ENCODE measurements around the gene VPREB3. TPM values are rescaled to one million over a fixed set of nuclear protein-coding genes. Genes with fewer than 3 reads are reported as not detected.

The VPREB3 gene
- polyA plus RNA-seq, 1 of the 3 experiments (the other 2 are of a cell fraction): not detected

DNA sequence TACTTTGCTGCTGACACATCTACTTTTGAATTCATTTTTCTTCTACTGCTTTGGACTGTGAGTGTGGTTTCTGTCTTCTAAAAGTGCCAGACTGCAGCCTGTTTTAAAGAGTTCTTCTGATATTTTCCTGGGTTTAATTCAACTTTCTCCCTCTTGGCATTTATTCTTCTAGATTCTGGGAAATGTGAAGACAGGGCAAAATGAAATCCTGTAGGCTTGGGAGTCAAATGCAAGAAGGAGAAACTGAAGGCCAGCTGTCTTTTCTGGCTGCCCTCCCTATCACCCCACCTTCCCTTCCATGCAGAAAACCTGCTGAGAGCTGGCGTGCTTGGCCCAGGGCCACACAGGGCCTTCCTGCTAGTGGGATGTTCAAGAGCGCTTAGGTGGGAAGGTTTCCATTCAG is 10.9 kb downstream of the VPREB3 start:
- Histone ChIP-seq H3K4me2 (no peak overlapping the region), H4K20me1 (ENCODE audit: insufficient read depth) (no peaks in the 10 kb centered on the region), H3F3A (replicated peaks; ENCODE audit: insufficient read depth) (no peaks in the 10 kb centered on the region), H3K27ac (ENCODE audit: low read depth in 2 of 2, low read length in 1 of 2) (no peak overlapping the region), H3K27me3 (ENCODE audit: insufficient read depth) (no peaks in the 10 kb centered on the region), H2AFZ (ENCODE audit: low read depth) (no peak overlapping the region), H3K9ac (no peak overlapping the region), H3K9me2 (no peaks in the 10 kb centered on the region), H3K4me3 (ENCODE audit: low read depth in 2 of 2, low read length in 1 of 2) (no peak overlapping the region), H3K4me1 (ENCODE audit: control insufficient read depth in 1 of 2, insufficient read depth in 2 of 2, low read depth in 1 of 2, low read length in 1 of 2) (no peaks in the 10 kb centered on the region), H3K36me3 (replicated peaks in 1 of 2; ENCODE audit: control insufficient read depth in 1 of 2, insufficient read depth in 2 of 2, low read length in 1 of 2) (peaks cover 8 to 32% of the 10 kb centered on the region in 2 experiments), H3K79me2 (ENCODE audit: insufficient read depth) (peaks cover 17% of the 10 kb centered on the region), H3K9me3 (no peaks in the 10 kb centered on the region)
- ChIA-PET CTCF (no interaction called here), POLR2A (no interaction called here)
- no peak for TF ChIP-seq TAF1 (IDR thresholded peaks at IDR 0.05; ENCODE audit: borderline replicate concordance, low read depth, low read length)
- TF ChIP-seq TCF12 (IDR thresholded peaks at IDR 0.05): no peak
- no peak for TF ChIP-seq FOXM1 (IDR thresholded peaks at IDR 0.05; ENCODE audit: low read depth)
- TF ChIP-seq FOSL2 (IDR thresholded peaks at IDR 0.05; ENCODE audit: borderline replicate concordance, low read depth): no peak
- TF ChIP-seq POLR2AphosphoS5 (IDR thresholded peaks at IDR 0.05; ENCODE audit: low read depth, low read length): no peak
- TF ChIP-seq EZH2phosphoT487 (IDR thresholded peaks at IDR 0.05; ENCODE audit: borderline replicate concordance, low read depth): no peak
- TF ChIP-seq, protein P1, sequence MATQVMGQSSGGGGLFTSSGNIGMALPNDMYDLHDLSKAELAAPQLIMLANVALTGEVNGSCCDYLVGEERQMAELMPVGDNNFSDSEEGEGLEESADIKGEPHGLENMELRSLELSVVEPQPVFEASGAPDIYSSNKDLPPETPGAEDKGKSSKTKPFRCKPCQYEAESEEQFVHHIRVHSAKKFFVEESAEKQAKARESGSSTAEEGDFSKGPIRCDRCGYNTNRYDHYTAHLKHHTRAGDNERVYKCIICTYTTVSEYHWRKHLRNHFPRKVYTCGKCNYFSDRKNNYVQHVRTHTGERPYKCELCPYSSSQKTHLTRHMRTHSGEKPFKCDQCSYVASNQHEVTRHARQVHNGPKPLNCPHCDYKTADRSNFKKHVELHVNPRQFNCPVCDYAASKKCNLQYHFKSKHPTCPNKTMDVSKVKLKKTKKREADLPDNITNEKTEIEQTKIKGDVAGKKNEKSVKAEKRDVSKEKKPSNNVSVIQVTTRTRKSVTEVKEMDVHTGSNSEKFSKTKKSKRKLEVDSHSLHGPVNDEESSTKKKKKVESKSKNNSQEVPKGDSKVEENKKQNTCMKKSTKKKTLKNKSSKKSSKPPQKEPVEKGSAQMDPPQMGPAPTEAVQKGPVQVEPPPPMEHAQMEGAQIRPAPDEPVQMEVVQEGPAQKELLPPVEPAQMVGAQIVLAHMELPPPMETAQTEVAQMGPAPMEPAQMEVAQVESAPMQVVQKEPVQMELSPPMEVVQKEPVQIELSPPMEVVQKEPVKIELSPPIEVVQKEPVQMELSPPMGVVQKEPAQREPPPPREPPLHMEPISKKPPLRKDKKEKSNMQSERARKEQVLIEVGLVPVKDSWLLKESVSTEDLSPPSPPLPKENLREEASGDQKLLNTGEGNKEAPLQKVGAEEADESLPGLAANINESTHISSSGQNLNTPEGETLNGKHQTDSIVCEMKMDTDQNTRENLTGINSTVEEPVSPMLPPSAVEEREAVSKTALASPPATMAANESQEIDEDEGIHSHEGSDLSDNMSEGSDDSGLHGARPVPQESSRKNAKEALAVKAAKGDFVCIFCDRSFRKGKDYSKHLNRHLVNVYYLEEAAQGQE (IDR thresholded peaks at IDR 0.05; ENCODE audit: low read depth, low read length): no peak
- no peak for TF ChIP-seq YY1 (IDR thresholded peaks at IDR 0.05; ENCODE audit: low read depth)
- no peak for TF ChIP-seq MXI1 (IDR thresholded peaks at IDR 0.05; ENCODE audit: low read depth, low read length)
- TF ChIP-seq EP300 (IDR thresholded peaks at IDR 0.05; ENCODE audit: borderline replicate concordance in 1 of 2, low read depth in 1 of 2, low read length in 1 of 2): no peak
- TF ChIP-seq RCOR1 (IDR thresholded peaks at IDR 0.05; ENCODE audit: low read length): no peak
- TF ChIP-seq, protein P2, sequence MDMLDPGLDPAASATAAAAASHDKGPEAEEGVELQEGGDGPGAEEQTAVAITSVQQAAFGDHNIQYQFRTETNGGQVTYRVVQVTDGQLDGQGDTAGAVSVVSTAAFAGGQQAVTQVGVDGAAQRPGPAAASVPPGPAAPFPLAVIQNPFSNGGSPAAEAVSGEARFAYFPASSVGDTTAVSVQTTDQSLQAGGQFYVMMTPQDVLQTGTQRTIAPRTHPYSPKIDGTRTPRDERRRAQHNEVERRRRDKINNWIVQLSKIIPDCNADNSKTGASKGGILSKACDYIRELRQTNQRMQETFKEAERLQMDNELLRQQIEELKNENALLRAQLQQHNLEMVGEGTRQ (IDR thresholded peaks at IDR 0.05; ENCODE audit: borderline replicate concordance, low read depth, low read length): no peak
- no peak for TF ChIP-seq GATA2 (CRISPR knock-in tag; IDR thresholded peaks at IDR 0.05)
- TF ChIP-seq, protein P3, sequence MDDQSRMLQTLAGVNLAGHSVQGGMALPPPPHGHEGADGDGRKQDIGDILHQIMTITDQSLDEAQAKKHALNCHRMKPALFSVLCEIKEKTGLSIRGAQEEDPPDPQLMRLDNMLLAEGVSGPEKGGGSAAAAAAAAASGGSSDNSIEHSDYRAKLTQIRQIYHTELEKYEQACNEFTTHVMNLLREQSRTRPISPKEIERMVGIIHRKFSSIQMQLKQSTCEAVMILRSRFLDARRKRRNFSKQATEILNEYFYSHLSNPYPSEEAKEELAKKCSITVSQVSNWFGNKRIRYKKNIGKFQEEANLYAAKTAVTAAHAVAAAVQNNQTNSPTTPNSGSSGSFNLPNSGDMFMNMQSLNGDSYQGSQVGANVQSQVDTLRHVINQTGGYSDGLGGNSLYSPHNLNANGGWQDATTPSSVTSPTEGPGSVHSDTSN (IDR thresholded peaks at IDR 0.05): no peak
- TF ChIP-seq CHD2 (IDR thresholded peaks at IDR 0.05; ENCODE audit: low read length, partially characterized antibody): no peak
- TF ChIP-seq TEAD4 (IDR thresholded peaks at IDR 0.05; ENCODE audit: borderline replicate concordance, insufficient read depth): no peak
- TF ChIP-seq RXRA (IDR thresholded peaks at IDR 0.05; ENCODE audit: borderline replicate concordance, low read depth): no peak
- TF ChIP-seq SIN3A (IDR thresholded peaks at IDR 0.05; ENCODE audit: borderline replicate concordance, low read depth, low read length): no peak
- no peak for TF ChIP-seq FOXJ3 (CRISPR knock-in tag; IDR thresholded peaks at IDR 0.05)
- no peak for DNase-seq
- 100% methylated on average over 2 of the region's 2 CpGs for WGBS (ENCODE audit: low lambda C conversion rate)
